ENCODE results near the gene MYO18A. TPM values are rescaled to one million over a fixed set of nuclear protein-coding genes. Genes with fewer than 3 reads are reported as not detected.

MYO18A gene
- total RNA-seq, 1 donor = 39.8 TPM

GRCh38 chr17:29080323-29080722 lies 99.9 kb downstream of the MYO18A start:
- Histone ChIP-seq H3K9me3 (ENCODE audit: low read depth, low read length) (no peaks in the 10 kb centered on the region), H3K27ac (ENCODE audit: low read depth, low read length) (no peak overlapping the region), H3K79me2 (ENCODE audit: insufficient read depth, low read length) (no peaks in the 10 kb centered on the region), H3K4me3 (ENCODE audit: insufficient read depth, low read length) (no peak overlapping the region), H2AFZ (ENCODE audit: low read length) (no peak overlapping the region), H3K36me3 (ENCODE audit: insufficient read depth, low read length) (peaks cover 11% of the 10 kb centered on the region), H3K27me3 (ENCODE audit: insufficient read depth, low read length) (no peaks in the 10 kb centered on the region), H3K4me1 (ENCODE audit: insufficient read depth, low read length) (peaks cover 11% of the 10 kb centered on the region), H4K20me1 (ENCODE audit: insufficient read depth, low read length) (peaks cover 6% of the 10 kb centered on the region), H3K4me2 (ENCODE audit: insufficient read depth, low read length) (no peak overlapping the region)
- no peak for TF ChIP-seq CTCF (IDR thresholded peaks at IDR 0.05; ENCODE audit: extremely low read depth, low read depth, low read length)
- peak; percentile 58 for DNase-seq (ENCODE audit: insufficient read length, low spot score, missing footprints)

DNA sequence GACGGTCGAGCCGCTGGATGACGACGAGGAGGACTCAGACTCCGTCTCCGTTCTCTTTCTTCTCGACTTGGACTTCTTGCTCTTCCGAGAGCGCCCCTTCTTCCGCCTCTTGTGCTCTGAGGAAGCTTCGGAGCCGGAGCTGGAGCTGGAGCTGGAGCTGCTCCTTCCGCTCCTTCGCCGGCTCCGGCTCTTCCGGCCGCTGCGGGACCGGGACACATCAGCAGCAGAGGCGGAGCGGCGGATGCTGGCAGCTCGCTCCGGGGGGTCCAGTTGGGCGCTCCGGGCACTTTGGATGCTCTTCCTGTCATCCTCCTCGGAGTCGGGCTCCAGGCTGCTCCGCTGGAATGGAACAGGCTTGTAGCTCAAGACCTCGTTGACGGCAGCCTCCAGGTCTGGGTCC lies 100.3 kb downstream of the MYO18A start:
- TF ChIP-seq CTCF (IDR thresholded peaks at IDR 0.05; ENCODE audit: extremely low read depth, low read depth, low read length) = no peak
- Histone ChIP-seq H3K9me3 (ENCODE audit: low read depth, low read length) (no peaks in the 10 kb centered on the region), H3K4me3 (ENCODE audit: insufficient read depth, low read length) (no peak overlapping the region), H3K4me2 (ENCODE audit: insufficient read depth, low read length) (no peak overlapping the region), H4K20me1 (ENCODE audit: insufficient read depth, low read length) (peaks cover 6% of the 10 kb centered on the region), H3K27ac (ENCODE audit: low read depth, low read length) (no peak overlapping the region), H3K27me3 (ENCODE audit: insufficient read depth, low read length) (no peaks in the 10 kb centered on the region), H3K36me3 (ENCODE audit: insufficient read depth, low read length) (peaks cover 11% of the 10 kb centered on the region), H3K4me1 (ENCODE audit: insufficient read depth, low read length) (peaks cover 11% of the 10 kb centered on the region), H2AFZ (ENCODE audit: low read length) (no peak overlapping the region), H3K79me2 (ENCODE audit: insufficient read depth, low read length) (no peaks in the 10 kb centered on the region)
- peak; percentile 18 for DNase-seq (ENCODE audit: insufficient read length, low spot score, missing footprints)

DNA sequence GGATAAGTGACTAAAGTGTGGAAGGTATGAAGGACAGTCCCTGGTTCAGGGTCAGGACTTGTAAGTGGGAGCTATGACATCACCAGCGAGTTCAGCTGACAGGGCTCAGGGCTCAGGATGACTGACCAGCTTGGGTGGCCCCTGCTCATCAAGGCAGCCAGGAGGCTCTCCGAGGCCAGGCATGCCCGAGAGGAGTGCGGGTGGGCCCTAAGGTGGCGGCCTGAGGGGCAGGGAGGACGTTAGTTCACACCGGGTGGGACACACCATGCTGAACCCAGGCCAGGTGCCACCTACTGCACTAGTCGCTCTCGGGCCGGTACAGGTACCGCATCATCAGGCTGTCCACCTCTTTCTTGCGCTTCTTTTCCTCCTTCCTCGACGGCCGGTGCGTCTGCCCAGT lies 100.8 kb downstream of the MYO18A start:
- Histone ChIP-seq H3K4me2 (ENCODE audit: insufficient read depth, low read length) (no peak overlapping the region), H3K36me3 (ENCODE audit: insufficient read depth, low read length) (peaks cover 11% of the 10 kb centered on the region), H3K79me2 (ENCODE audit: insufficient read depth, low read length) (no peaks in the 10 kb centered on the region), H3K27me3 (ENCODE audit: insufficient read depth, low read length) (no peaks in the 10 kb centered on the region), H3K27ac (ENCODE audit: low read depth, low read length) (no peak overlapping the region), H2AFZ (ENCODE audit: low read length) (no peak overlapping the region), H3K9me3 (ENCODE audit: low read depth, low read length) (no peaks in the 10 kb centered on the region), H4K20me1 (ENCODE audit: insufficient read depth, low read length) (peaks cover 6% of the 10 kb centered on the region), H3K4me1 (ENCODE audit: insufficient read depth, low read length) (peaks cover 11% of the 10 kb centered on the region), H3K4me3 (ENCODE audit: insufficient read depth, low read length) (no peak overlapping the region)
- DNase-seq (ENCODE audit: insufficient read length, low spot score, missing footprints) = peak; percentile 57
- no peak for TF ChIP-seq CTCF (IDR thresholded peaks at IDR 0.05; ENCODE audit: extremely low read depth, low read depth, low read length)

DNA sequence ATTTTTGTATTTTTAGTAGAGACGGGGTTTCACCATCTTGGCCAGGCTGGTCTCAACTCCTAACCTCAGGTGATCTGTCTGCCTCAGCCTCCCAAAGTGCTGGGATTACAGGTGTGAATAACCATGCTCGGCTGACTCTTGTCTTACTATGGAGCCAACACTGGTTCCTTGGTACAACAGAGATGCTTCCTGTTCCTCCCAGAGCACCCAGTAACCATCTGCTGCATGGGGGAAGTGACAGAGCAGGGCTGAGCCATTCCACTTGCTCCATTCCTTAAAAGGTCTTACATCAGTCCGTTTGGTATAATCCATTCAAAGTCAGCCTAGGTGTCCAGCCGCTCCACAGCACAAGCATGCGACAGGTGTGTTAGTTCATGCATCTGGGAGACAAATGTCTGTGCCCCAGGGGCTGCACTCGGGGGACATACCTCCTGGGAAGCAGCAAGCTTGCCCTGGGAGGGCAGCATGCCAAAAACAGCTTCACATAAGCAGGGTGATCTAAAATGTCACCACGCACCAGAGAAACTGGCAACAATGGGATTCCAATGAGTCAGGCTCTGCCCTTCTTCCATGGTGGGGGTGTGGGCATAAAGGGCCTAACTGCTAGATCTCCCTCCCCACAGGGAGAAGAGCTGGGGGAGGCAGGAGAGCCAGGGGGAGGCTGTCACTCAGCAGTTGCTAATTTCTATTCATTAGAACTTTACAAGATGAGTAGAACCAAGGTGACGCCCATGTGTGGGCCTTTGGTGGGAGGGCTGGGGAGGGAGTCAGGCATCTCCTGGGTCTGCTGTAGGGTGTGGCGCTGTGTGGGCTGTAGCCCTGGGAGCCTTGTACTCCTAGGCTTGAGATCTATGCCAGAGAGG lies 101.8 kb downstream of the MYO18A start:
- Histone ChIP-seq H3K79me2 (ENCODE audit: insufficient read depth, low read length) (no peaks in the 10 kb centered on the region), H2AFZ (ENCODE audit: low read length) (no peak overlapping the region), H3K4me3 (ENCODE audit: insufficient read depth, low read length) (no peak overlapping the region), H3K4me1 (ENCODE audit: insufficient read depth, low read length) (peaks cover 11% of the 10 kb centered on the region), H3K36me3 (ENCODE audit: insufficient read depth, low read length) (peaks cover 11% of the 10 kb centered on the region), H3K27ac (ENCODE audit: low read depth, low read length) (no peak overlapping the region), H3K27me3 (ENCODE audit: insufficient read depth, low read length) (peaks cover under 1% of the 10 kb centered on the region), H3K9me3 (ENCODE audit: low read depth, low read length) (no peaks in the 10 kb centered on the region), H3K4me2 (ENCODE audit: insufficient read depth, low read length) (no peak overlapping the region), H4K20me1 (ENCODE audit: insufficient read depth, low read length) (peaks cover 6% of the 10 kb centered on the region)
- DNase-seq (ENCODE audit: insufficient read length, low spot score, missing footprints) = peak; percentile 94
- no peak for TF ChIP-seq CTCF (IDR thresholded peaks at IDR 0.05; ENCODE audit: extremely low read depth, low read depth, low read length)

Data from osteoblast (primary cell).